GM19035 (cell line): ENCODE measurements around the gene SLC27A4.
A peak's percentile ranks its signal among the peaks of the same experiment; 100 is the strongest.

ENCODE experiments used
- ATAC-seq: cut with Tn5 transposase; IDR thresholded peaks from one replicate; pipeline ENCODE4 v1.9.1; 2021; ENCODE audit not compliant: unreplicated experiment

Gene SLC27A4

GRCh38 chr9:128361986-128362646 lies 21.8 kb downstream of the SLC27A4 start:
- ATAC-seq = peak; percentile 79

- no peak for ATAC-seq
Observed at GRCh38 chr9:128362774-128363173, 22.4 kb downstream of the SLC27A4 start.

- ATAC-seq = no peak
Observed at GRCh38 chr9:128365525-128365924, 25.2 kb downstream of the SLC27A4 start.

- no peak for ATAC-seq
Observed at GRCh38 chr9:128369024-128369706, 28.8 kb downstream of the SLC27A4 start.

- no peak for ATAC-seq
Observed at GRCh38 chr9:128370367-128370751, 30.0 kb downstream of the SLC27A4 start.

GRCh38 chr9:128370752-128371629 lies 30.7 kb downstream of the SLC27A4 start, which contains the start of gene URM1:
URM1 (plus strand) TSS chr9:128371374; CDS start chr9:128371381, 7 bp downstream.
- ATAC-seq = peak; percentile 87

GRCh38 chr9:128371630-128372117 lies 31.3 kb downstream of the SLC27A4 start:
- ATAC-seq = no peak

GRCh38 chr9:128372188-128372641 lies 31.9 kb downstream of the SLC27A4 start:
- ATAC-seq = no peak

GRCh38 chr9:128372784-128373183 lies 32.5 kb downstream of the SLC27A4 start:
- no peak for ATAC-seq

GRCh38 chr9:128374221-128374675 lies 33.9 kb downstream of the SLC27A4 start:
- no peak for ATAC-seq

GRCh38 chr9:128375865-128376264 lies 35.5 kb downstream of the SLC27A4 start:
- ATAC-seq = no peak

GRCh38 chr9:128382261-128382660 lies 41.9 kb downstream of the SLC27A4 start:
- no peak for ATAC-seq

- ATAC-seq = no peak
Observed at GRCh38 chr9:128383007-128383753, 42.9 kb downstream of the SLC27A4 start.

- no peak for ATAC-seq
Observed at GRCh38 chr9:128383791-128384190, 43.5 kb downstream of the SLC27A4 start.

- no peak for ATAC-seq
Observed at GRCh38 chr9:128384801-128385495, 44.6 kb downstream of the SLC27A4 start.

GRCh38 chr9:128385496-128386460 lies 45.5 kb downstream of the SLC27A4 start:
- no peak for ATAC-seq

GRCh38 chr9:128388150-128388549 lies 47.8 kb downstream of the SLC27A4 start:
- ATAC-seq = no peak

- ATAC-seq = no peak
Observed at GRCh38 chr9:128389395-128390149, 49.2 kb downstream of the SLC27A4 start.
